Epithelial cell of proximal tubule (primary cell): ENCODE measurements around the gene MMP14. TPM values are rescaled to one million over a fixed set of nuclear protein-coding genes. Genes with fewer than 3 reads are reported as not detected.

Experiments
- DNase-seq: peaks from one replicate; pipeline ENCODE4 v3.0.0-alpha.2; 2011; ENCODE audit warnings: low read depth
- H3K4me3 ChIP-seq: 2 replicates; pipeline ENCODE4 v1.5.1; 2011; ENCODE audit warnings: low read depth, mild to moderate bottlenecking, low read length
- total RNA-seq: library from RNA; depleted of rRNA; stranded (reverse); fragments of >200 nt; gene quantifications from 2 replicates; pipeline ENCODE4 v1.2.3, GENCODE V29; 2015
- TF ChIP-seq, protein P1 (sequence below): conservative IDR thresholded peaks from 2 replicates; pipeline ENCODE4 v1.5.1; 2012; ENCODE audit warnings: low read depth, mild to moderate bottlenecking, low read length

The MMP14 gene
- total RNA-seq, 1 donor from 2014 or later: 227 TPM

DNA sequence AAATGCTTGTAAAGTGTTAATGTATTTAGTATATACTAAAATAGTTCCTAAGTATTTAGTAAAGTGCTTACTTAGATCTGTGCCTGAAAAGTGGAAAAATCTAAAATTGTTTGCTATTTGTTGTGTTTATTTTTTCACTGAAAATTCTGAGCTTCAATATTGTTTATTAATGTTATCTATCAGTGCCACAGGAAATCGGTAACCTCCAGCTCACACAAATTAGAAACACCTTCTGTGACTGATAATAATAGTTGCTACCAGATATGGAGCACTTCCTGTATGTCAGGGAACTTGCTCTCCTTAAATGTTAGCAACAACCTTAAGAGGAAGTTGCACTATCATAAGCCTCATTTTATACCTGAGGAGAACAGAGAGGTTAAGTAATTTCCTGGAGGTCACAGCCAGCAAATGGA, 34.4 kb downstream of the MMP14 start:
- no peak for DNase-seq
- TF ChIP-seq, protein P1, sequence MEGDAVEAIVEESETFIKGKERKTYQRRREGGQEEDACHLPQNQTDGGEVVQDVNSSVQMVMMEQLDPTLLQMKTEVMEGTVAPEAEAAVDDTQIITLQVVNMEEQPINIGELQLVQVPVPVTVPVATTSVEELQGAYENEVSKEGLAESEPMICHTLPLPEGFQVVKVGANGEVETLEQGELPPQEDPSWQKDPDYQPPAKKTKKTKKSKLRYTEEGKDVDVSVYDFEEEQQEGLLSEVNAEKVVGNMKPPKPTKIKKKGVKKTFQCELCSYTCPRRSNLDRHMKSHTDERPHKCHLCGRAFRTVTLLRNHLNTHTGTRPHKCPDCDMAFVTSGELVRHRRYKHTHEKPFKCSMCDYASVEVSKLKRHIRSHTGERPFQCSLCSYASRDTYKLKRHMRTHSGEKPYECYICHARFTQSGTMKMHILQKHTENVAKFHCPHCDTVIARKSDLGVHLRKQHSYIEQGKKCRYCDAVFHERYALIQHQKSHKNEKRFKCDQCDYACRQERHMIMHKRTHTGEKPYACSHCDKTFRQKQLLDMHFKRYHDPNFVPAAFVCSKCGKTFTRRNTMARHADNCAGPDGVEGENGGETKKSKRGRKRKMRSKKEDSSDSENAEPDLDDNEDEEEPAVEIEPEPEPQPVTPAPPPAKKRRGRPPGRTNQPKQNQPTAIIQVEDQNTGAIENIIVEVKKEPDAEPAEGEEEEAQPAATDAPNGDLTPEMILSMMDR: no peak
- peak overlapping the region; percentile 97 for H3K4me3 ChIP-seq

DNA sequence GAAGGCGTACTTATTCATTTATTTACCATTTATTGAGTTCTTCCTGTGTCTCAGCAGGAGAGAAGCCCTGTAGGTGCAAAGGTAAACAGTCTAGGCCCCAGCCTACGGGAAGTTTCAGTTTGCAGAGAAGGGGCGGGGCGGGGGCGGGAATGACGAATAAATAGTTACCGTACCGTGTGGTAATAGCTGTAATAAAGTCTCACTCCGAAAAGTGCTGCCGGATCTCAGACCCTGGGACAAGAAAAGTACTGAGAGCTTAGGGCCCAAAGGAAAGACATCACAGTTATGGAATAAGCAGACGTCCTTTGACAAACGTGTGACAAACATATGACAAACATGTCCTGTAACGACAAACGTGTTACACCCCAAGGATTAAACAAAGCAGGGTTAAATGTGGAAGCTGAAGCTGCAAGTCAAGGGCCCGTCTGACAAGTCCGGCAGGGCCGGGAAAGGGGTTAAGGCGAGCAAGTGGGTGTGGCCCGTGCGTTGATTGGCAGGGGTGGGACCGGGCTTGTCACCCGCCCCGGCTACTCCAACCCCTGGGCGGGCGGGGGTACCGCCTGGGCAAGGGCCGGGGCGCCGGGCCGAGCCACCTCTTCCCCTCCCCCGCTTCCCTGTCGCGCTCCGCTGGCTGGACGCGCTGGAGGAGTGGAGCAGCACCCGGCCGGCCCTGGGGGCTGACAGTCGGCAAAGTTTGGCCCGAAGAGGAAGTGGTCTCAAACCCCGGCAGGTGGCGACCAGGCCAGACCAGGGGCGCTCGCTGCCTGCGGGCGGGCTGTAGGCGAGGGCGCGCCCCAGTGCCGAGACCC, 35.0 kb downstream of the MMP14 start, which contains the start of gene LRP10:
Gene LRP10 (plus strand): TSS at position 517 of the 809 bp plus-strand sequence. CDS start 564 bp downstream, outside the sequence.
- no peak for DNase-seq
- TF ChIP-seq, protein P1: no peak

GRCh38 chr14:22872033-22872832, 35.8 kb downstream of the MMP14 start:
- DNase-seq: no peak
- H3K4me3 ChIP-seq: peak overlapping the region; percentile 97
- TF ChIP-seq, protein P1: peak; percentile 99

More for the DNA sequence above, 35.0 kb downstream of the MMP14 start, which contains the start of gene LRP10:
- peak within 1 kb of the TSS; percentile 97 for H3K4me3 ChIP-seq

- TF ChIP-seq, protein P1: no peak
- DNase-seq: no peak
- H3K4me3 ChIP-seq: peak overlapping the region; percentile 97
Measured at GRCh38 chr14:22872833-22873520, 36.6 kb downstream of the MMP14 start.

DNA sequence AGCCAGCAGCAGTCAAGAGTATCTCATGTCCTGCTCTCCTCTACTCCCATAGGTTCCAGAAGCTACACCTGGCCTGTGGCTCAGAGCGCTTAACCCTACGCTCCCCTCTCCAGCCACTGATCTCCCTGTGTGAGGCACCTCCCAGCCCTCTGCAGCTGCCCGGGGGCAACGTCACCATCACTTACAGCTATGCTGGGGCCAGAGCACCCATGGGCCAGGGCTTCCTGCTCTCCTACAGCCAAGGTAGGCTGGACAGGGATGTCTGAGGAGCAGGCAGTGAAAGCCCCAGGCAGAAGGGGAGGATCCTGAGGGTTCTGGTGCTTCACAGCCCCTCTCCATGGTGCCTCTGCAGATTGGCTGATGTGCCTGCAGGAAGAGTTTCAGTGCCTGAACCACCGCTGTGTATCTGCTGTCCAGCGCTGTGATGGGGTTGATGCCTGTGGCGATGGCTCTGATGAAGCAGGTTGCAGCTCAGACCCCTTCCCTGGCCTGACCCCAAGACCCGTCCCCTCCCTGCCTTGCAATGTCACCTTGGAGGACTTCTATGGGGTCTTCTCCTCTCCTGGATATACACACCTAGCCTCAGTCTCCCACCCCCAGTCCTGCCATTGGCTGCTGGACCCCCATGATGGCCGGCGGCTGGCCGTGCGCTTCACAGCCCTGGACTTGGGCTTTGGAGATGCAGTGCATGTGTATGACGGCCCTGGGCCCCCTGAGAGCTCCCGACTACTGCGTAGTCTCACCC, 38.8 kb downstream of the MMP14 start:
- TF ChIP-seq, protein P1: no peak
- H3K4me3 ChIP-seq: no peak overlapping the region
- no peak for DNase-seq

GRCh38 chr14:22875748-22876319, 39.4 kb downstream of the MMP14 start:
- TF ChIP-seq, protein P1: no peak
- no peak overlapping the region for H3K4me3 ChIP-seq
- DNase-seq: no peak
